CD4-positive, alpha-beta T cell treated with Interleukin-10 for 1 hour (primary cell): ENCODE measurements around the gene LANCL1.
A peak's percentile ranks its signal among the peaks of the same experiment; 100 is the strongest.
"Not testable (repeated sequence)": the region's sequence is repeated elsewhere in the genome, so short reads cannot be mapped to it uniquely, and the experiment has no call there.

Source experiments
- DNase-seq: peaks from one replicate; pipeline ENCODE4 v3.0.0-alpha.2; 2020

LANCL1 gene

GRCh38 chr2:210458395-210458794, 18.2 kb downstream of the LANCL1 start:
- DNase-seq: no peak

- no peak for DNase-seq
Observed at GRCh38 chr2:210456571-210456970, 20.0 kb downstream of the LANCL1 start.

- no peak for DNase-seq
Observed at GRCh38 chr2:210454336-210454735, 22.2 kb downstream of the LANCL1 start.

- no peak for DNase-seq
Observed at GRCh38 chr2:210452194-210452593, 24.4 kb downstream of the LANCL1 start.

- DNase-seq: not testable (repeated sequence)
Observed at GRCh38 chr2:210450942-210451341, 25.6 kb downstream of the LANCL1 start.

- DNase-seq: no peak
Observed at GRCh38 chr2:210445732-210446131, 30.8 kb downstream of the LANCL1 start.

- DNase-seq: peak; percentile 26
Observed at GRCh38 chr2:210445116-210445707, 31.3 kb downstream of the LANCL1 start.

GRCh38 chr2:210443527-210443926, 33.0 kb downstream of the LANCL1 start:
- DNase-seq: no peak

- no peak for DNase-seq
Observed at GRCh38 chr2:210442878-210443277, 33.7 kb downstream of the LANCL1 start.

- DNase-seq: no peak
Observed at GRCh38 chr2:210442457-210442856, 34.1 kb downstream of the LANCL1 start.

- no peak for DNase-seq
Observed at GRCh38 chr2:210440206-210440605, 36.4 kb downstream of the LANCL1 start.

GRCh38 chr2:210435439-210435838, 41.1 kb downstream of the LANCL1 start:
- DNase-seq: no peak

GRCh38 chr2:210432633-210433032, 43.9 kb downstream of the LANCL1 start:
- DNase-seq: no peak

- DNase-seq: no peak
Observed at GRCh38 chr2:210429403-210430137, 47.0 kb downstream of the LANCL1 start.

GRCh38 chr2:210428393-210429179, 48.0 kb downstream of the LANCL1 start:
- DNase-seq: no peak

- DNase-seq: not testable (repeated sequence)
Observed at GRCh38 chr2:210427309-210427708, 49.2 kb downstream of the LANCL1 start.

- DNase-seq: no peak
Observed at GRCh38 chr2:210422366-210422765, 54.2 kb downstream of the LANCL1 start.

- no peak for DNase-seq
Observed at GRCh38 chr2:210421916-210422315, 54.6 kb downstream of the LANCL1 start.

- DNase-seq: no peak
Observed at GRCh38 chr2:210412660-210413059, 63.9 kb downstream of the LANCL1 start.

- DNase-seq: no peak
Observed at GRCh38 chr2:210410542-210410941, 66.0 kb downstream of the LANCL1 start.

- DNase-seq: no peak
Observed at GRCh38 chr2:210399440-210400041, 77.0 kb downstream of the LANCL1 start.

GRCh38 chr2:210392469-210392881, 84.1 kb downstream of the LANCL1 start:
- no peak for DNase-seq

- DNase-seq: no peak
Observed at GRCh38 chr2:210389856-210390255, 86.7 kb downstream of the LANCL1 start.
